GM18951 (cell line): ENCODE results near the gene ACSS2.

Experiments
- POLR2A ChIP-seq: IDR thresholded peaks from 4 replicates; pipeline ENCODE4 v1.6.1; 2011; ENCODE audit warnings: mild to moderate bottlenecking; ENCODE audit not compliant: insufficient read length, insufficient read depth; ENCODE audit errors: extremely low read depth
- in situ Hi-C: fragments of 300-500 bp; cut with MboI; formaldehyde crosslinking; loops from one replicate; pipeline ENCODE4 v1.12.0; 2022; ENCODE audit warnings: low sequenced_read_pairs, mixed read lengths, inconsistent platforms; ENCODE audit not compliant: unreplicated experiment

Gene ACSS2

DNA sequence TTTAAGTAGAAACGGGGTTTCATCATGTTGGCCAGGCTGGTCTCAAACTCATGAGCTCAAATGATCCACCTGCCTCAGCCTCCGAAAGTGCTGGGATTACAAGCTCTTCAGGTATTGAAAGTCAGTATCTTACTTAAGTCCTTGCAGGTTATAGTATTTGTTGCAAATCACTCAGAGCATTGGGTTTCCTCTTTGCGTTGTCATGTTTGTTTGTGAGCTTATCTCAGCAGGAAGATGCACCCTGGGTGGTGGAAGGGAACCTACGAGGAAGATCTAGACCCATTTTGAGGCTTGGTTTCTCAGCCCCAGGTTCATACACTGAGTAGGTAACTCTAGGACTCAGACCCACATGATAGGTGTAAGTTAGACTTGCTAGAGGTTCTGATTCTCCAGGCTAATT is 97.8 kb downstream of the ACSS2 start:
- TF ChIP-seq POLR2A = no peak
- in situ Hi-C loops = no loop called here

GRCh38 chr20:34976286-34976685 is 99.9 kb downstream of the ACSS2 start:
- in situ Hi-C loops = no loop called here
- TF ChIP-seq POLR2A = no peak
